Measurements from ENCODE around the gene CNGA3.
A peak's percentile ranks its signal among the peaks of the same experiment; 100 is the strongest.

Gene CNGA3

DNA sequence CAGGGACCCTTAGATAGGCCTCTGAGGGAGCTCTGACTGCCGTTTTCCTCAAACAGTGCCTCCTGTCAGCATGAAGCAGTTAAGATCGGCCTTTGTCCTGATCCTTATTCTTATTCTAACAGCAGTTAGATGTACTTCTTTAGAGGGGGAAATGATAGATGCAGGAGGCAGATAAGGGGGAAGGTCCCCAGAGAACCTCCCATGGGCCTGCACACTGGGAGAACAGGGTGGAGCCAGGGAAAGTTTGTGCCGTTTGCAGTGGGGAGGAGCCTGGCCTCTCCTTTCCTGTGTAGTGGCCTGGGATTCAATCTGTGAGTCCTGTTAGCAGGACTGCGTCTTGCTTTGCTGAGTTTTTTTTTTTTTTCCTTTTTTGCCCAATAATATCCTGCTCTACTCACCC lies 90.5 kb downstream of the CNGA3 start:
- H3K9me3 ChIP-seq: no peaks in the 10 kb centered on the region
- TF ChIP-seq CTCF (IDR thresholded peaks at IDR 0.05; ENCODE audit: low read depth, low read length): no peak
- H3K4me1 ChIP-seq: no peaks in the 10 kb centered on the region
- H3K36me3 ChIP-seq: no peaks in the 10 kb centered on the region
- DNase-seq: no peak
- H3K27me3 ChIP-seq: no peaks in the 10 kb centered on the region
- no peak overlapping the region for H3K4me3 ChIP-seq (ENCODE audit: low read depth, low read length)

- Histone ChIP-seq H3K36me3 (no peaks in the 10 kb centered on the region), H3K27me3 (no peaks in the 10 kb centered on the region), H3K4me1 (no peaks in the 10 kb centered on the region), H3K9me3 (no peaks in the 10 kb centered on the region), H3K4me3 (ENCODE audit: low read depth, low read length) (no peak overlapping the region)
- TF ChIP-seq CTCF (IDR thresholded peaks at IDR 0.05; ENCODE audit: low read depth, low read length): no peak
- no peak for DNase-seq
Observed at GRCh38 chr2:98438190-98439133, 92.2 kb downstream of the CNGA3 start.

- H3K9me3 ChIP-seq: no peaks in the 10 kb centered on the region
- no peak overlapping the region for H3K4me3 ChIP-seq (ENCODE audit: low read depth, low read length)
- no peaks in the 10 kb centered on the region for H3K36me3 ChIP-seq
- DNase-seq: no peak
- TF ChIP-seq CTCF (IDR thresholded peaks at IDR 0.05; ENCODE audit: low read depth, low read length): no peak
- no peaks in the 10 kb centered on the region for H3K27me3 ChIP-seq
- no peaks in the 10 kb centered on the region for H3K4me1 ChIP-seq
Observed at GRCh38 chr2:98441706-98442450, 95.6 kb downstream of the CNGA3 start.

DNA sequence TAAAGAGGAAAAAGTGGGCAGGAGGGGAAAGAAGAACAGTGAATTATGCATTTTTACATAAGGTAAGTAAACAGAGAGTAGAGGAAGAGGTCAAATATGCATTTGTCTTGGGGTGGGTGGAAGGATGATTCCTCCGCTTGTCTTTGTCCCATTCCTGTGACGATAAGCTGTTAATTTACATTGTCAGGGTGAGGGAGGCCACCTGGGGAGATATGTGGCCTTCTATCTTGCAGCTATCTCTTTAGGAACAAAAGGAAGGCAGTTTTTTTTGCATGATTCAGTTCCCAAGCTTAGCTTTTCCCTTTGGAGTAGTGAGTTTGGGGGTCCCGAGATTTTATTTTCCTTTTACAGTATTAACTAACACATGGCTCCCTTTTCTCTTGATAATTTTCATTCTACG lies 96.2 kb downstream of the CNGA3 start:
- H3K27me3 ChIP-seq: no peaks in the 10 kb centered on the region
- H3K4me3 ChIP-seq (ENCODE audit: low read depth, low read length): no peak overlapping the region
- TF ChIP-seq CTCF (IDR thresholded peaks at IDR 0.05; ENCODE audit: low read depth, low read length): no peak
- DNase-seq: no peak
- H3K36me3 ChIP-seq: no peaks in the 10 kb centered on the region
- no peaks in the 10 kb centered on the region for H3K9me3 ChIP-seq
- no peaks in the 10 kb centered on the region for H3K4me1 ChIP-seq

DNA sequence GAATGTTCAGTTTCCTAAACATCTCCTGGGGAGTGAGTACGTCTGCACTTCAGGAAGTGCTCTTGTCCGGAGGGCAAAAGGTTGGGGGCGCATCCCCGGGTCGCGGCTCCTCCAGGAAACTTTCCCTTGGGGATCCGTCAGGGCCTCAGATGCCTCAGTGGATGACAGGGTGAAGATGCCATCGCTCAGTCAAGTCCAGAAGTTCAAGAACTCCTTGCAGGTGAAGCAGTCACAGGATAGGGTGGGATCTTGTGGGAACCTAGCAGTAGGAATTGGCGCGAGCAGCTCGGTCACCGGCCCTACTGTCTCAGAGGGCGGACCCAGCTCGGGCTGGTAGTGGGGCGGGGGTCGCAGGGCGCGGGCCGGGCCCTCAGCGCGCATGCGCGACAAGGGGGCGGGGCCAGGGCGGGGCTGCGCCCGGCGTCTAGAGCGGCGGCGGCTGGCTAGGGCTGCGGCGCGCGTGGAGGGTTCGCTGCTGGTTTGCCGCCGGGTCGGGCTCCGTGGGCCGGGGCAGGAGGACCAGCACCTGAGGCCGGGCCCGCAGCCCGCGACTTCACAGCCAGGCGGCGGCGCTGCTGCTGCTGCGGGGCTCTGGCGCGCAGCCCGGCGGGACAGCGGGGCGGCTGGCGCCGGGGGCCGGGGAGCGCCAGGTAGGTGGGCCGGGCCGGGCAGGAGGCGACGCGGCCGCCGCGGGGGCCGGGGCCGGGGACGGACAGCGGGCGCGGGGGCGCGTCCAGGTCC lies 98.3 kb downstream of the CNGA3 start, which contains the start of gene INPP4A:
Gene INPP4A (plus strand): TSS at position 423 of the 741 bp plus-strand sequence. CDS start 75,191 bp downstream, outside the sequence.
- Histone ChIP-seq H3K27me3 (no peaks in the 10 kb centered on the region), H3K4me3 (ENCODE audit: low read depth, low read length) (peak within 1 kb of the TSS; percentile 69), H3K36me3 (no peaks in the 10 kb centered on the region), H3K9me3 (no peaks in the 10 kb centered on the region), H3K4me1 (no peaks in the 10 kb centered on the region)
- DNase-seq: peak; percentile 77
- no peak for TF ChIP-seq CTCF (IDR thresholded peaks at IDR 0.05; ENCODE audit: low read depth, low read length)
